Measurements from ENCODE around the gene ANKRD34C. TPM values are rescaled to one million over a fixed set of nuclear protein-coding genes. Genes with fewer than 3 reads are reported as not detected.

Gene ANKRD34C
- total RNA-seq, 1 experiment from 2014 or later, result not detected

GRCh38 chr15:79283252-79284048 is 928 bp downstream of the ANKRD34C start (continued):
- TF ChIP-seq USF1 (CRISPR knock-in tag; IDR thresholded peaks at IDR 0.05) (peak; percentile 49), IRF2 (CRISPR knock-in tag; IDR thresholded peaks at IDR 0.05; ENCODE audit: borderline replicate concordance, low read depth) (no peak), ZNF219 (CRISPR knock-in tag; IDR thresholded peaks at IDR 0.05; ENCODE audit: borderline replicate concordance) (no peak), CREB1 (CRISPR knock-in tag; IDR thresholded peaks at IDR 0.05) (peak; percentile 78), ZNF138 (CRISPR knock-in tag; conservative IDR thresholded peaks at IDR 0.05) (no peak), FOXJ3 (CRISPR knock-in tag; IDR thresholded peaks at IDR 0.05; ENCODE audit: borderline replicate concordance) (no peak), MAX (CRISPR knock-in tag; IDR thresholded peaks at IDR 0.05) (0 out of 2 replicates have a peak, but pooled peaks have one; percentile 20), ATF6 (CRISPR knock-in tag; IDR thresholded peaks at IDR 0.05) (no peak), ZNF317 (CRISPR knock-in tag; IDR thresholded peaks at IDR 0.05; ENCODE audit: borderline replicate concordance, low read depth) (no peak), ZSCAN18 (CRISPR knock-in tag; IDR thresholded peaks at IDR 0.05) (no peak), FOXK1 (CRISPR knock-in tag; IDR thresholded peaks at IDR 0.05) (peak; percentile 79), IRF1 (CRISPR knock-in tag; IDR thresholded peaks at IDR 0.05) (0 out of 2 replicates have a peak, but pooled peaks have one; percentile 61), E2F5 (CRISPR knock-in tag; IDR thresholded peaks at IDR 0.05) (no peak), ELF4 (CRISPR knock-in tag; IDR thresholded peaks at IDR 0.05; ENCODE audit: low read depth) (0 out of 2 replicates have a peak, but pooled peaks have one; percentile 22), GRHL2 (CRISPR knock-in tag; IDR thresholded peaks at IDR 0.05; ENCODE audit: insufficient replicate concordance, severe bottlenecking) (no peak), CBFB (CRISPR knock-in tag; IDR thresholded peaks at IDR 0.05; ENCODE audit: low read depth) (no peak)

DNA sequence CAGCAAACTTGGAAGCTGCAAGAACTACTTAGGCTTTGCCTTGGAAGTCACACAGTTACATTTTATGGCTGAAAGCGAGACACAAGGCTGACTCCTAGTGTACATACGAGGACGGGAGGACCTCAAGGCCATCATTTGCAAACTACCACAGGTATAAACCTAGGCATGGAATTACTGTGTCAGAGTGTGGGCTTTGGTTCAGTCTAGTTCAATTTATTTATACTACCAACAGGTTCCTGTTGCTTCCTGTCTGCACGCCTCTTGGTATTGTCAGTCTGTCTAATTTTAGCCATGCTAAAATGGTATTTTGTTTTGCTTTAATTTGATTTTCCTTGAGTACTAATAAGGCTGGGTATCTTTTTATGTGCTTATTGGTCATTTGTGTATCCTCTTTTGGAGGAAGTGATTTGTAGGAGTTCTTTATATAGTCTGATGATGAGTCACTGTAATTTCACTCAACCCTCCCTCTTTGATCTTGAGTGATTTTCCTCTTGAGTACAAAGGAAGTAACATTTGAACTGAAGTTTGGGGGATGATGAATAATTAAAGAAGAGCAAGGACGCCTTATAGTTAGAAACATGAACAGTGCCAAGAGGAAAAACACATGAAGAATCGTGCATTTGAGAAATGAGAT is 8.2 kb downstream of the ANKRD34C start:
- Mint-ChIP-seq H3K4me1 (no peaks in the 10 kb centered on the region), H3K36me3 (no peaks in the 10 kb centered on the region), H3K9me3 (no peaks in the 10 kb centered on the region), H3K27me3 (ENCODE audit: low read depth) (peaks cover 47% of the 10 kb centered on the region), H3K27ac (no peak overlapping the region), H3K4me3 (no peak overlapping the region)
- POLR2A ChIA-PET, result no interaction called here
- DNase-seq (ENCODE audit: low spot score), result no peak
- ATAC-seq, result no peak
- CTCF ChIA-PET, result no interaction called here
- TF ChIP-seq CREB1 (CRISPR knock-in tag; IDR thresholded peaks at IDR 0.05) (no peak), ZNF671 (CRISPR knock-in tag; IDR thresholded peaks at IDR 0.05) (no peak), ATF6 (CRISPR knock-in tag; IDR thresholded peaks at IDR 0.05) (no peak), RELA (CRISPR knock-in tag; IDR thresholded peaks at IDR 0.05; ENCODE audit: borderline replicate concordance) (no peak), ZNF219 (CRISPR knock-in tag; IDR thresholded peaks at IDR 0.05; ENCODE audit: borderline replicate concordance) (no peak), ETV6 (CRISPR knock-in tag; IDR thresholded peaks at IDR 0.05) (no peak), ZSCAN18 (CRISPR knock-in tag; IDR thresholded peaks at IDR 0.05) (no peak), ZBTB21 (CRISPR knock-in tag; IDR thresholded peaks at IDR 0.05; ENCODE audit: borderline replicate concordance) (no peak), IRF2 (CRISPR knock-in tag; IDR thresholded peaks at IDR 0.05; ENCODE audit: borderline replicate concordance, low read depth) (no peak)
- TF ChIP-seq, protein P1, sequence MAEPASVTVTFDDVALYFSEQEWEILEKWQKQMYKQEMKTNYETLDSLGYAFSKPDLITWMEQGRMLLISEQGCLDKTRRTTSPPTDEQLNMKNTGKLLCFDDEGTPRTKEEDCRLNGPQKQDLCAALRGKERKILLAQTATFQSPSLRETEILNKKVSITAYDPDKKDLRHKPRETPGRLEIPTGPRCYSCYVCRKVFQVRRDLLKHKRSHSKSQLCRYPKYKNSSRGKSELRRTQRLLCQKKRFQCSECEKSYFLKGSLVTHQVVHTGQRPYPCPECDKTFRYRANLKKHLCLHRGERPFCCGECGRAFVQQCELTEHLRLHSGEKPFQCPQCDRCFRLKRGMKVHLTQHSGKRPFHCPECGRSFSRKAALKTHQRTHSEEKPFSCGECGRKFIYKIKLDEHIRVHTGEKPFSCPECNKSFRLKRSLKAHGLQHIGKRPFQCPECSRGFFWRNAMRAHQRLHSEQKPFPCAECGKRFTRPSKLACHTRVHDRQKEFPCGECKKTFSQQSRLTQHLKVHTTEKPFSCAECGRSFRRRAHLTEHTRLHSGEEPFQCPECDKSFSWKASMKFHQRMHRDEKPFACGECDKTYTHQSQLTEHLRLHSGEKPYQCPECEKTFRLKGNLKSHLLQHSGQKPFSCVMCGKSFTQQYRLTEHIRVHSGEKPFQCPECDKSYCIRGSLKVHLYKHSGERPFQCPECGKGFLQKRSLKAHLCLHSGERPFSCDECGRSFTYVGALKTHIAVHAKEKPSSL (CRISPR knock-in tag; conservative IDR thresholded peaks at IDR 0.05), result no peak

All from WTC11 (cell line).